ENCODE data around the gene MAMLD1.

The MAMLD1 gene

DNA sequence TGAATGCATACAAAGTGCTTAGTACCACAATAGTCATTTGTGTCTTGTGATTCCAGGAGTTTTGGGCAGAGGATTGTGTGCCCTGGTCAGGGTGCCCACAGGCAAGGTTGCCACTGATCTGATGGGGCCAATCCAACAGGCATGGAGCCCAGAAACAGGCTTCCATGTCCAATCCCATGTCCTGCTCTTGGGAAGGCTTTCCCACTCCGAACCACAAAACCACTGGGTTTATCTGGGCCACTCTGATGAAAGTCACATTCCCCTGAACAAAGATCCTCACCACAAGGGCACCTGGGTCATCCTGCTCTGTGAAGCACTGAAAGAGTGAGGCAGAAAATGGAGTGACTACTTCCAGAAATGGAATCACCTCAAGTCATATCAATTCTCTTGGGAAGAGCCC is 96.9 kb downstream of the MAMLD1 start:
- DNase-seq (ENCODE audit: low read depth in 2 of 2), result no peak

DNA sequence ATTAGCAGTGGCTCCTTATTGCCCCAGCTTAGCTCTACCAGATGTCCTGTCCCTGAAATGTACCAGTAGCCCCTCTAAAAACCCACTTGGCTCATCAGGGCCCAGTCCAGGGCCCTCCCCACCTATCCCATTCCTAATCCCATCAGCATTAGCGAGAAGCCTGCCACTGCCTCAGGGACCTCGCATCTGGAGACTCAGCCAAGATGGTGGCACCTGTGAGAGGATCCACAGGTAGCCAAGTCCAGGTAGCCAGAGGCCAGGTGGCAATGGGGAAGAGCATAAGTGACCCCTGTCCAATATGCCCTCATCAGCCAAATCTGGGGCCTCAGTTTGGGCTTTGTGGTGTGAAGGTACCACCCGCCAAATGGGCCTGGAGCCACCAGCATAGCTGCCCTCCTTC is 97.7 kb downstream of the MAMLD1 start:
- DNase-seq (ENCODE audit: low read depth in 2 of 2), result no peak

DNA sequence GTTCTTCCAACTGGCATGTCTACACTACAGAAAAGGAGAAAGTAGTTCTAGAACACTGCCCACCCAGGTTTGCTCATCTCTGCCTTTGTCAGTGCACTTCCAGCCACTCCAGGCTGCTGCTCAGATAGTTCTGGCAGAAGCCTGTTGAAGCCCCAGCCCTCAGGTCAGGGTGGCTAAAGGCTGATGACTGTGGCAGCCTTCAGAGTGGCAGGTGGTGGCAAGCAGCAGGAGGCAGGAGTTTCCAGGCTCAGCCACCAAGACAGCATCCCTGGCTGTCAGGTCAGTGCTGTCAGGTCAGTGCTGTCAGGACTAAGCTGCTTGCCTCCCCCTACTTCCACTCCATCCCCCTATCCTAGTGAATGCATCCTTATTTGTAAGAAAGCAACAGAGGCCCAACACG is 100.4 kb downstream of the MAMLD1 start:
- no peak for DNase-seq (ENCODE audit: low read depth in 2 of 2)

DNA sequence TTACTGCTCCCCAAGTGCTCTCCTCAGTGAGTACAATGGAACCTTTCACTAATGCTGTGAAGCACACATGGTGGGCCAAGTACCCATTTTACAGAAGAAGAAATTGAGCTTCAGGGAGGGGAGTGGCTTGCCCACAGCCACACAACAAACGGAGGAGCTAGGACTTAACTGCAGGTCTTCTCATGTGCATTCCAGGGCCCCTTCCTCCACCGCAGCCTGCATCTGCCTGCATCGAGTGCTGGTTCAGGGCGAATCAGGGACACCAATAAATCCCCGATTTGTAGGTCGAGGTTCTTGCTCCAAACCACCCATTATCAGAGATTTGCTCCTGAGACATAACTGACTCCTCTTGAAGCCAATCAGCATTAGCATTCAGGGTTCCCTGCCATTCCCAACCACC is 100.9 kb downstream of the MAMLD1 start:
- DNase-seq (ENCODE audit: low read depth in 2 of 2), result no peak

DNA sequence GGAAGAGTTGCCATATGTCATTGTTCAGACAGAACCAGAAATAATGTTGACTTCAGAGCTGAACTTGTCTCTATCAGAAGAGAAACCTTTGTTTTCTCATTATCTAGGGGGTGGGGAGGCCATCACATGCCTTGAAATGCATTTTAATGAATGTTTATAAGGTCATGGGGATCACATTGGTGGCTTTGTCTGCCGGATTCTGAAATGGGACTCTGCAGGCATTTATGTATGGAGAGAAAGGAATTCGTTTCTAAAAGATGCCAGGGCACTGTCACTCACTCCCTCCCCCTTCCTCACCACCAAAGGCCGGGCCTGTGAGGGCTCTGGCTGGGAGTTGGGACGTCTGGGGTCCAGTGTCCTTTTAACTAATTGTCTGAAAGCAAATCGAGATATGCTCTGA is 102.2 kb downstream of the MAMLD1 start:
- no peak for DNase-seq (ENCODE audit: low read depth in 2 of 2)

DNA sequence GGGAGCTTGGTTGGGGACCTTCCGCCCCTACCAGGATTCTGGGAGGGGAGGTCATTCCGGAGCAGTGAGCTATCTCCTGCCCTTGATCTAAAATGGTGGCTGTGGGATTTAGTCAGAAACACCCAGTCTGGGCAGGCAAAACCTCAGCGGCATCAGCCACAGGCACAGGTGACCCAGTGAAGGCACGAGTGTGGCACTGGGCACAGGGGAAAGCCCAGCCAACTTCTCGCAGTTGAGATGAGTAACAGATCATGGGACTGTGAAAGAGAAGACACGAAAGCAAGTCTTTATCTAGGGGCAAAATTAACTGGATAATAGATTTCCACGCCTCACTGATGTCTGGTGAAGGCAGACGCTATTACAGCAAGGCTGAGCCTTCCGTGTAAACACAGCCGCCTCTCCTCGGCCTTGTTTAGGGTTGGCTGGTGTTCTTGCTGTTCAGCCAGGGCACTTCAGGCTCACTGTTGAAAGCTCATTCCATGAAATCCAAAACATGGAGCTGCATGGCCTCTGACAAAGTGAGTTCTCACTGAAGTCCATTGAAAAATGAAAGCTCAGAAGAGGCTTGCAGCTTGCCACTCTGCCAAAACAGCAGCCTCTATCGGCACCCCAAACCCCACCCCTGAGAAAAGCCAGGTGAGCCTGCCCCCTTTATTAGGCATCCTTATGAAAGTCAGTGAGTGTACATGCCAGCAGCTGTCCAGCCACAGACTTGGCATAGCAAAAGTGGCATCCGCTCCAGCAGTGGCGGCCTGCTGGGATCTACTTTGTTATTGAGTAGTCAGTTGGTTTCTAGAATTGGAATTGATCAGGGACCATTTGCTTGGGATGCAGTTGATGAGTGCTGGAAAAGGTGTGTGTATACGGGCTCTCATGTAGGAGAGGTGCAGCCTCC is 103.0 kb downstream of the MAMLD1 start:
- DNase-seq (ENCODE audit: low read depth in 2 of 2), result no peak

DNA sequence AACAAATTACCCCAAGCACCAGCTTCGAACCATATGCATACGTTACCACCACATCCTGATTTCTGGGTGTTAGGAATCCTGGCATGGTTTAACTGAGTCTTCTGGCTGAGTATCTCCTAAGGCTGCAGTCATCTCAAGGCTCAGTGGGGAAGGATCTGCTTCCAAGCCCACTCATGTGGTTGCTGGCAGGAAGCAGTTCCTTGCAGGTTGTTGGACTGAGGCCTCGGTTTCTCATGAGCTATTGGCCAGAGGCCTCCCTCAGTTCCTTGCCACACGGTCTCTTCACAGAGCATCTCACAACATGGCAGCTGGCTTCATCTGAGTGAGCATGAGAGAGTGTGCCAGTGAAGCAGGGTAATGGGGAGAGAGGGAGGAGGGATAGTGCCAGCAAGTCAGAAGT is 109.2 kb downstream of the MAMLD1 start:
- no peak for DNase-seq (ENCODE audit: low read depth in 2 of 2)

DNA sequence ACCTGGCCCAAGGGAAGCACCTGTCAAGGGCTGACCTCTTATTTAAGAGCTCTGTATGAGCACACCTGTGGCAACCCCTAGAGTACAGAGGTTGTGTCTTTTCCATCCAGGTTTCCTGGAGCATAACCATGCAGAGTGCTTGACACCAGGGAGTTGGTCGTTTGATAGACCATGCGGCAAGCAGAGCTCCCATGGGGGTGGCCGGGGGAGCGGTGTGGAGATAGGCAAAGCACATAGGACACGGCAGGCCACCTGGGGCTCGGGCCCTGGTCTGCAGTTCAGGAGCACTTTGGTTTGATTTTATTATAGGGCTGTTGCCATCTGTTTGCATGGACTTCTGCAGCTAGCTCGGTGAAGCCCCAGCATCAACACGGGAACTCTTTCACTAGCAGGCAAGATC is 110.3 kb downstream of the MAMLD1 start:
- no peak for DNase-seq (ENCODE audit: low read depth in 2 of 2)

DNA sequence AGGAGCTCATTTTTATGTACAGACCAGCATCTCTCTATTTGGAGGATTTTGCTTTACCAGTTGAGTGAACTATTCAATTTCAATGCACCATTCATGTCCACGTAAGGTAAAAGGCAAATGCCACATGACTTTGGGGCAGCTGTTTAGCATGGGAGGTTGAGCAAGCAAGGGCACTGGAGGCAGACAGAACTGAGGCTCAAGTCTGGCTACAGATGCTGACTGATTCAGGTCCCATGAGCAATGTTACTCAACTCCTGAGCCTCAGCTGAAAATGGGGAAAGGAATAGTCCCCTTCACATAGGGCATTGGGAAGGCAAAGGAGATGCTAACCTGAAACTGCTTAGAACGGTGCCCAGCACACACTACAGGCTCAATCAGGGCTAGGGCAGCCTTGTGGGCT is 112.3 kb downstream of the MAMLD1 start:
- no peak for DNase-seq (ENCODE audit: low read depth in 2 of 2)

DNA sequence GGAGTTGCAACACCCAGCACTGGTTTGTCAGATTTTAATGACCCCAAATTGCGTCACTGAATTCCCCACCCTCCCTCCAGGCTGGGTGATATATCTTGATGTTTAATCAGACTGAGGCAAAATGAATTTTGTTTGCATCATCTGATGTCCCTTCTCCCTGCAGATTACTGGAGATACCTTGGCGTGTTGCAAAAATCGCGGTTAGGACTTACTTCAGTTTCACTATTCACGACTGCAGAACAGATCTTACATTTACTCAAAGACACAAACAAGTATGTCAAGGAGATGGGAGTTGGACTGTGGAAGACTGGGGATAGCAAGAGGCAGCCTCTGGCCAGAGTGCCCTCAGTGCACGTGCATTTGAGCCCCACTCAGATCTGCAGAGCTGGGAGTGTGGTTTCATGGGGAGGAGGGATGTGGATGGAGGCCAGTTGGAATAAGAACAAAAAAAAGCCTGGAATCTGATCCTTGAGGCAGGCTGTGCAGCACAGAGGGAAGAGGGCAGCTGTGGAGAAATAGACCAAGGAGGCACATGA is 113.1 kb downstream of the MAMLD1 start:
- no peak for DNase-seq (ENCODE audit: low read depth in 2 of 2)

DNA sequence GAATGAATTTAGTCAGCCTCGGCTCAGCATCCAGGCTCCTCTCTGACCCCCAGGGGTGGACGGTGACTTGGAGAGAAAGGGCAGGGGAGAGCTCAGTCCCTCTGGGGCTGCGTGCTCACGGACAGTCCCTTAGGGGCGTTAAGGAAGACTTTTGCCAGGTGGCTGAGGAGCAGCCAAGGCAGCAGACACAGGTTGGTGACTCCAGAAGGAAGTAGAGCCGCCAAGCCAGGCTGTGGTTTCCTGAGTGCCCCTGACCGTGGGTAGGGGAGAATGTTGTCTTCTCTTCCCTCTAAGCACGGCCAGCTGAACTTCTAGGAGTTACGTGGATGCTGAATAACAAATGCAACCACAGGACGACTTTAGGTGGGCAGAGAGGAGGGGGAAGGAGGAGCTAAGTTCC is 114.3 kb downstream of the MAMLD1 start:
- DNase-seq (ENCODE audit: low read depth in 2 of 2), result no peak

DNA sequence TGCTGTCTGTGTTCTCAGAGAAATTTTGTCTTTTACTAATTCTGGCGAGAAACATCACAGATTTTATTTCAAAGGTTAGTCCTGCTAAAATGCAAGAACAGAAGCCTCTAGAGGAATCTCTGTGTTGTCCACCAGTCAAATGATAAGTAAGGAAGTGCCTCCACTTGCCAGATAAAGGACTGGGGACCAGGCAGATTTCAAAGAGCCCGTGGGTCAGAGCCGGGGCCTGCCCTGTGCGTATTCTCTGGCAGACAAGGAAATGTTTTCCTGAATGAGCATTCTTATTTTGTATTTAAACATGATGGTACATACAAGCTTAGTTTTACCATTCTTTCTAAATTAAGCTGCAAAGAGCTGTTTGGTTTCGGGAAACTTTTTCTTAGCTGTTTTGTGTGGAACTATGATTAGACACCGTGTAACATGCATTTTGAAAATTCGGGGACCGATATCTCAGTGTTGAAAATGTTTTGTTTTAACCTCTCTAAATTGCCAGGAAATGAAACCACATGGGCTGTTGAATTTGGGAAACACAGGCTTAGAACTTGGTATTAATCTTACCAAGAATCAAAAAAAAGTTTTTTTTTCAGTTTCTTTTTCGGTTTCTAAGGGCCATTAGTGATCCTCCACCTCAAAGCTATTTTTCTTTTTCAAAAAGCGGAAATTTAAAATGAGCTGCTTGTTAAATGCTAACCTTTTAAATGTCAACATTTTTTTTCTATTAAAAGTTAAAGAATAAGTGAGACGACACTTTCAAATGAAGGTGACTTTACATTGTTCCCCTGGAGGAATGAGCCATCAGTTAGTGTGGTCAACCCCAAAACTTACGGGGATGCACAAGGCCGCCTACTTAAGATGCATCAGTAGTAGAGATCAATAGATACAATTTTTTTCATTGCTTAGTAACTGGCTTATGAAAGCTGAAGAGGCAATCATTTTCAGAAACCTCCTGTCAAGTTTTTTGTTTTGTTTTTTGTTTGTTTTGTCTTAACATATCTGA is 115.7 kb downstream of the MAMLD1 start:
- no peak for DNase-seq (ENCODE audit: low read depth in 2 of 2)

DNA sequence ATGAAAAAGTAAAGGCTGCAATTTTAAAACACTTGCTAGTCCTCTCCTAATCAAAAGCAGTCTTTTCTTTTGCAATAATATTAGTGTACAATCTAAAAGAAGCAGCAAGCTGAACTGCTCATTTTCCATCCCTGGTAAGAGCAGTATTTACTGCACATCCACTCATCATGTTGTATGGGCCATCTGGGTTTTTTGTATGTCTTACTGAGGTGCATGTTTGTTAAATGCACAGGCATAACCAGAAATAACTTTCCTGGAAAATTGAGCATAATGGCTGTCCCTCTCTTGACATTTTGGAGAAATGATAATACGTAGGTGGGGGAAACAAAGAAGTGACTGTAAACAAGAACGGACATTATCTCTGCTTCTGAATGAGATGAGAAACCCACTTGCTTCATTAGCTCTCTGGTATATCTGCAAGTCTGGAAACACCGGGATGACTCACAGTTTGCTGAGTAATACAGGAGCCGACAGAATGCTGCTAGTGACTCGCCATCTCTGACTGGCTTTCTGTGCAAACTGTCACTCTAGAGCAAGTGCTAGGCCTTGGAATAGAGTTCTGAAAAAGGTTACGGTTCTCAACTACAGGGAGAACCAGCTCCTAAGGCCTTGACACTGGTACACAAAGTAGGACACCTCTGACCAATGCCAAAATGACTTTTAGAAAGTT is 119.6 kb downstream of the MAMLD1 start:
- peak; percentile 5 to 48 for DNase-seq (ENCODE audit: low read depth in 2 of 2)

DNA sequence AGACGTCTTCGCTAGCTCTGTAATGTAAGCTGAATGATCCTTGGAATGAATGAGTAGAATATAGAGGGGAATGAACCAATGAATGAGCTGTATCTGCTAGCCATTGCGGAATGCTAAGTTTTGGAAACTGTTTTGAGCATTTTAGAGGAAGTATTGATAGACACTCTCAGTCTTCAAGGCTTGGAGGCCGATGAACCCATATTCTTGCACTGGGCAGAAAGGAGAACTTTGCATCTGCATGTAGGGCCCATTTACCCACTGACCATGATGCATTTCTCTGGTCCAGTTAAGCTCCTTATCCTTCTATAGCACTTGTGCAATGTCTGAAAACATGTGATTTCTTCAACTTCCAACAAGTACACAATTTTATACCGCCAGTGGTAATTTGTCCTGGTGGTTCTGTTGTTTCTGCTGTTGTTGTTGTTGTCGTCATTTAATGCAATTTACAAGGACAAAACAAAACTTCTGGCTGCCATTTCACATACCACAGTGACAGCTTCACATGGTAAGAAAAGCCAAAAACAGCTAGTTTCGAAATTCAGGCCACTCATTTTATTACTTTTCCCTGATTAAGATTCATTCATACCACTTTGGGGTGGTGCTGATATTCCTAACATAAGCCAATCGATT is 120.4 kb downstream of the MAMLD1 start:
- DNase-seq (ENCODE audit: low read depth in 2 of 2), result no peak

DNA sequence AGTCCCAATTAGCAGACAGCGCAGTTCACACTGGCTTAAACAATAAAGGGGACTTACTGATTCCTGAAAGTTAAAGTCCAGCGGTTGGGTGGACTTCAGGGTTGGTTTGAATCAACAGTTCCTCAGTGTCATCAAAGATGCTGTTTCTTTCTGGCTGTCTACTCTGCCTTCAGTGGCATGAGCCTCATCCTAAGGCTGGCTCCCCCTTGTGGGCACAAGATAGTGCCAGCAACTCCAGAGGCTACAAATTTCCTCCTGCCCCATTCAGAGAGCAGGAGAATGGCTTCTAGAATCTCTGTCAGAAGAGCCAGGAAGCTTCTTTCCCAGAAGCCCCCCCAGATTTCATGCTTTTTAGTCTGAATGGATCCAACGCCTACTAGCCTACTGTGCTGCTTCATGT is 122.9 kb downstream of the MAMLD1 start:
- peak; percentile 12 to 40 for DNase-seq (ENCODE audit: low read depth in 2 of 2)

DNA sequence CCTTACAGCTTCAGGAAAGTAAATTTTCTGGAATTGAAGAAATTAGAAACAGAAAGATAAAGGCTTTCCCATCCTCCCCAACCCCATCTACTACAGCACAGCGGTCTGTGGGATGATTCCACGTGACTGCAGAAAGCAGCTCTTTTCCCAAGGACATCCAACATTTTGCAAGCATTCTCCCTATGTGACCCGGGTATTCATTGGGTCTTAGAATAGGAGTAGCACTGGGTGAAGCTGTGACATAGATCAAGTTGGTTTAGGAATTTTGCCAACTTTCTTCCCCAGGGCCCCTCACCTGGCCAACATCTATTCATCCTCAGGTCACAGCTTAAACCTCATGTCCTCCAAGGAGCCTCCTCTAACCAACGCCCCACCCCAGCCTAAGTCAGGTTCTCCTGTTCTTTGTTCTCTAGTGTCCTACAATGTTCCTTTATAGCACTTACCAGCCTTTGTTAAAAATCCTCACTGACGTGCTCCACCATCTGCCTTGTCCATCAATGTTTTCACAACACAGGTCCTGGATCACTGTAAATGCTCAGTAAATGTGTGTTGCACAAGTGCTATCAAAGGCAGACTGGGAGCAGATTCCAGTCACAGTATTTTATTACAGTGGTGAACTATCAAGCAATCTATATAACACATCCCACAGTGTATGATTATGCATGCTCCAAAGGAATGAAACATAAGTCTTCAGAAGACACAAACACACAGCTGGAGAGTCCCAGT is 124.4 kb downstream of the MAMLD1 start:
- DNase-seq (ENCODE audit: low read depth in 2 of 2), result no peak

DNA sequence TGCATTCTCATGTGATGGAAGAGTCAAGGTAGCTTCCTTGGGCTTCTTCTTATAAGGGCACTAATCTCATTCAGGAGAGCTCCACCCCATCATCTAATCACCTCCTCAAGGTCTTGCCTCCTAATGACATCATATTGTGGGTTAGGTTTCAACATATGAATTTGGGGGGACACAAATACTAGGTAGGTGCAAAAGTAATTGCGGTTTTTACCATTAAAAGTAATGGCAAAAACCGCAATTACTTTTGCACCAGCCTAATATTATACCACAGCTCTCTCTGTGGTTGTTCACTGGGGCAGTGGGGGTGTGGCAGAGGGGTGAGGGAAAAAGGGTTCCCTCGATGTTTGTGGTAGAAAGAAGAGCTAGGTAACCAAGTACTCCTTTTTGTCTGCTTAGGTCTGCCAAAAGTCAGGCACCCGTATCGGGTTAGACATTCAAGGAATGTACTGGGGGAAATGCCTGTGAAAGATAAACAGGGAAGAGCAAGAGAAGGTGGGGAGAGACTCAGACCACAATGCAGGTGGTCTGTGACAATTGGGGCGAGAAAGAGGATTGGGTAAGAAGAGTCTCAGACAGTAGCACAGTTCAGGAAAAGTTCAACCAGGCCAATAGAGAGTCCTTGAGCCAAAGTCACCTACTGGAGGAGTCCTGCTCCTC is 126.4 kb downstream of the MAMLD1 start:
- DNase-seq (ENCODE audit: low read depth in 2 of 2), result no peak

DNA sequence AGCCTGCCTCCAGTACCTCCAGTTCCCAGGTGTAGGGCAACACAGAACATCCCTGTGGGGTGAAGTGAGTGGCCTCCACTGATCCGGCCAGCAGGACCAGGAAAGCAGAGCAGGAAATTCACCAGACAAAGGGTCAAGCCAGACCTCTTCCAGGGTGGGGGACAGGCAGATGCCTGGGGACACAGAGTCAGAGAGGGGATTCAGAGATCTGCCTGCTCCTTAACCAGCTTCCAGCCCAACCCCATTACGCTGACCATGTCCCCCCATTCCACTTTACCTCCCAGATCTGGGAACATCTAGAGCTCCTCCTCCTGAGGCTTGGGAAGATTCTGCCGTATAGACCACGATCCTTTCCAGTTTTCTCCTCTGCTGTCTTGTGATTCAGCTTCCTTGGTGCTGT is 132.4 kb downstream of the MAMLD1 start:
- no peak for DNase-seq (ENCODE audit: low read depth in 2 of 2)

DNA sequence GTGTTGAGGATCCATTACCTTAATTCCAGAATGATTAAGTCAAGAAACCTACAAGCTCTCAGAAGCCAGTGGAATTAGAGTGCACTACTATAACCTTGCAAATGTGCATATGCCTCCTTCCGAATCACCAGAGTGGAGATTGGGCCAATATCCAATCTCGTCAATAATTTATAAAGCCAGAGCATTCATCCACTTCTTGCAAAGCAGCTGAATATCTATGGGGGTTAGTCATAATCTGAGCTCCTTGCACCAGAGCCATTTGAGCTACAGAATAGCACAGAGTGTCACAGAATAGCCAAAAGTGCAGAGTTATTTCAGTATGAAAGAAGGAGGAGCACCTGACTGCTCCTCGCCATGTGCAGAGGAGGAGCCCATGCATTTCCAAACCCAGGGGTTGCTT is 136.1 kb downstream of the MAMLD1 start:
- no peak for DNase-seq (ENCODE audit: low read depth in 2 of 2)

DNA sequence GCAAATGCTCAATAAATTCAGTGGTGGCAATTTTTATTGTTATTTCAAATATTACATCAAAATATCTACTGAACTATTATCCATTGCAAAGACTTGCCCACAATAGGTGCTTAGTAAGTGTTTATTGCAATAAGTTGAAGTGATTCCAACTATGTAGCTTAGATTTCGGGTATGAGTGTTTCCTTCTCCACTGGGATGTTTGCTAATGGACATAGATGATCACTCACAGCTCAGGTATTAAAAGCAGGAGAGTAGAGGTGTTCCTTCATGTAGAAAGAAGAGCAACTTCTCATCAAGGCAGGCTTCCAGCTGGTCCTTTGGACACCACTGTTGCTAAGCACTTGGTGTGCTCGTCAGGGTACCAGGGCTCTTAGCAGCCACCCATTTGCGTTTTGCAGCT is 139.0 kb downstream of the MAMLD1 start:
- no peak for DNase-seq (ENCODE audit: low read depth in 2 of 2)
